Transverse colon (tissue), 3 donors: ENCODE results near the gene SSPN.

Experiments used
- EP300 ChIP-seq: sonication (generic); formaldehyde crosslinking; IDR thresholded peaks from one replicate; pipeline ENCODE4 v1.6.1; 2017; ENCODE audit warnings: antibody characterized with exemption, low read depth
- POLR2A ChIP-seq: fragments of 450-650 bp; IDR thresholded peaks from one replicate; pipeline ENCODE4 v1.6.1; 2016; ENCODE audit warnings: antibody characterized with exemption, mild to moderate bottlenecking, moderate library complexity
- TF ChIP-seq, protein P1 (sequence below), 5 experiments: fragments of 200-600 bp in 3 of 5; fragments of 450-650 bp in 2 of 5; sonication (generic) in 3 of 5; IDR thresholded peaks; 1 replicate in 2 of 5; 2 replicates in 3 of 5; pipeline ENCODE4 v1.5.1; 2016 to 2017; ENCODE audit warnings: antibody characterized with exemption in 5 of 5, inconsistent platforms in 3 of 5, mild to moderate bottlenecking in 2 of 5, moderate library complexity in 1 of 5

DNA sequence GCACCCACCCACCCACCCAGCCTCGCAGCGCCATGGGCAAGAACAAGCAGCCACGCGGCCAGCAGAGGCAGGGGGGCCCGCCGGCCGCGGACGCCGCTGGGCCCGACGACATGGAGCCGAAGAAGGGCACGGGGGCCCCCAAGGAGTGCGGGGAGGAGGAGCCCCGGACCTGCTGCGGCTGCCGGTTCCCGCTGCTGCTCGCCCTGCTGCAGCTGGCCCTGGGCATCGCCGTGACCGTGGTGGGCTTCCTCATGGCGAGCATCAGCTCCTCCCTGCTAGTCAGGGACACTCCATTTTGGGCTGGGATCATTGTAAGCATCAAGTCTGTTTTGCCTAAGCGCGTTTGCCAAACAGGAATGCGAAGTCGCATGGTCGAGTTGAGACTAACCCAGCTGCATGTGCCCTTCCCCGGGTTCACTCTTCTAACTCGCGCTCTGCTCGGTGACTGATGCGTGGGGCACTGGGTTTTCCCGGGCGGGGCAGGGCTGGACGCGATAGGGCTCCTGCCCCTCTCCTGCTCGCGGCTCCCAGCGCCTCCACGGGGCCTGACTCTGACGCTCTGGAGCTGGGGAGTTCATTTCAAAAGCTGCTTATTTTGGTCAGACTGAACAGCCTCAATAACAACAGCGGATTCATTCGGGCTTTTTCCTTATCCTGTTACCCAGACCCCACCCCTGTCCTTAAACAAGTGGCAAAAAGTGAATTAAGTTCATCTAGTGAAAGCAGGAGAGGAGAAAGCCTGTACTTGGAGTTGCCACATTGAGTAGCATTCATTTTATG lies 458 bp downstream of the SSPN start:
- TF ChIP-seq EP300 (no peak), POLR2A (peak; percentile 28)
- TF ChIP-seq, protein P1, sequence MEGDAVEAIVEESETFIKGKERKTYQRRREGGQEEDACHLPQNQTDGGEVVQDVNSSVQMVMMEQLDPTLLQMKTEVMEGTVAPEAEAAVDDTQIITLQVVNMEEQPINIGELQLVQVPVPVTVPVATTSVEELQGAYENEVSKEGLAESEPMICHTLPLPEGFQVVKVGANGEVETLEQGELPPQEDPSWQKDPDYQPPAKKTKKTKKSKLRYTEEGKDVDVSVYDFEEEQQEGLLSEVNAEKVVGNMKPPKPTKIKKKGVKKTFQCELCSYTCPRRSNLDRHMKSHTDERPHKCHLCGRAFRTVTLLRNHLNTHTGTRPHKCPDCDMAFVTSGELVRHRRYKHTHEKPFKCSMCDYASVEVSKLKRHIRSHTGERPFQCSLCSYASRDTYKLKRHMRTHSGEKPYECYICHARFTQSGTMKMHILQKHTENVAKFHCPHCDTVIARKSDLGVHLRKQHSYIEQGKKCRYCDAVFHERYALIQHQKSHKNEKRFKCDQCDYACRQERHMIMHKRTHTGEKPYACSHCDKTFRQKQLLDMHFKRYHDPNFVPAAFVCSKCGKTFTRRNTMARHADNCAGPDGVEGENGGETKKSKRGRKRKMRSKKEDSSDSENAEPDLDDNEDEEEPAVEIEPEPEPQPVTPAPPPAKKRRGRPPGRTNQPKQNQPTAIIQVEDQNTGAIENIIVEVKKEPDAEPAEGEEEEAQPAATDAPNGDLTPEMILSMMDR (IDR thresholded peaks at IDR 0.05): no peak
